NCI-H1694 (cell line): ENCODE data around the gene ZFX.
A peak's percentile ranks its signal among the peaks of the same experiment; 100 is the strongest.

Experiments used
- DNase-seq: peaks from one replicate; lab custom pipeline; 2025; lab: John Stamatoyannopoulos, UW

ZFX gene

GRCh38 chrX:24241822-24242648 lies 92.5 kb downstream of the ZFX start:
- DNase-seq = peak; percentile 46

GRCh38 chrX:24242649-24243175 lies 93.2 kb downstream of the ZFX start:
- DNase-seq = no peak

GRCh38 chrX:24243188-24243587 lies 93.7 kb downstream of the ZFX start:
- DNase-seq = no peak

- DNase-seq = no peak
Observed at GRCh38 chrX:24243692-24244091, 94.2 kb downstream of the ZFX start.

- DNase-seq = no peak
Observed at GRCh38 chrX:24245202-24245601, 95.7 kb downstream of the ZFX start.

GRCh38 chrX:24248042-24248441 lies 98.5 kb downstream of the ZFX start:
- DNase-seq = no peak

- DNase-seq = no peak
Observed at GRCh38 chrX:24253030-24253429, 103.5 kb downstream of the ZFX start.

GRCh38 chrX:24253469-24253868 lies 103.9 kb downstream of the ZFX start:
- no peak for DNase-seq

GRCh38 chrX:24257011-24257410 lies 107.5 kb downstream of the ZFX start:
- DNase-seq = no peak

GRCh38 chrX:24259544-24260240 lies 110.2 kb downstream of the ZFX start:
- DNase-seq = peak; percentile 51

- no peak for DNase-seq
Observed at GRCh38 chrX:24260842-24261550, 111.5 kb downstream of the ZFX start.

GRCh38 chrX:24262309-24262708 lies 112.8 kb downstream of the ZFX start:
- DNase-seq = no peak

- DNase-seq = no peak
Observed at GRCh38 chrX:24264383-24264782, 114.9 kb downstream of the ZFX start.
